GM19351 (cell line): ENCODE results near the gene KRTAP21-2.
"Not testable (repeated sequence)": the region's sequence is repeated elsewhere in the genome, so short reads cannot be mapped to it uniquely, and the experiment has no call there.

Source experiments
- ATAC-seq: cut with Tn5 transposase; IDR thresholded peaks from one replicate; pipeline ENCODE4 v1.9.1; 2021; ENCODE audit warnings: mild to moderate bottlenecking, moderate library complexity; ENCODE audit not compliant: unreplicated experiment

The KRTAP21-2 gene

GRCh38 chr21:30747159-30747558, at the start of gene KRTAP21-2:
KRTAP21-2 (minus strand) TSS chr21:30747259; CDS start chr21:30747202, 57 bp downstream.
- no peak for ATAC-seq

- ATAC-seq, result no peak
Measured at GRCh38 chr21:30793581-30794314, 46.7 kb upstream of the KRTAP21-2 start.

DNA sequence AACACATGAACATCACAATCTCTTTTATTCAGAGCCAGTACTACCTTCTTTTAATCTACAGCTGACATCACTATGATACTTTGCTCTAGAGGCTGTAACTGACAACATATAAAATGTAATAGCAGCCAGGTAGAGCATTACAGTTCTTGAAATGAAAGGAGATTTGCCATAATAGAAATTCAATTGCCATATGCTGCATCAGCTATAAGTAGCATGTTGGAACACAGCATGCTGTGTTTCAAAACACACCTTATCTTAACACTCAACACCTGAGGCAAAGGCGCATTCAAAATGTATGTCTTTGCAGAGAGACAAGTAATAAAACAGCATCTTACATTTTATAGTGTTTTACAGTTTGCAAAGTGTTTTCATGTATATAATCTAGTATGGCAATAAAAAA, 32.2 kb upstream of the KRTAP21-2 start:
- ATAC-seq, result no peak

- no peak for ATAC-seq
Measured at GRCh38 chr21:30769724-30770431, 22.8 kb upstream of the KRTAP21-2 start.

DNA sequence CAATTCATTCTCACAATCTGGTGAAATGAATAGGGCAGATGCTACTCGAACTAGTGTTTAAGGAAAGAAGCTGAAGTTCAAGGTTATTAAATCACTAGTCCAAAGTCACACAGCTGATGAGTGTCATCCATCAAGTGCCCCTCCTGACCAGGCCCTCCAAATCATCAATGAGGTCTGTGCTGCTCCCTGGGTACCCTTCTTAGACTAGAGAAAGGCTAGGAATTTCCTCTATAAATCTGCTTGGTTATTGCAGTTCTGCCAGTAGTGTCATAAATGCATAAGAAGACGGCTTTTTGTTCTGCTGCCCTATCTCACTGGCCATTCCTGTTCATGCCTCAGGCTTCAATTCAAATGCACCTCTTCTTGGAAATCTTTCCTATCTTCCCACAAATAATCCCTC, 13.7 kb upstream of the KRTAP21-2 start:
- no peak for ATAC-seq

DNA sequence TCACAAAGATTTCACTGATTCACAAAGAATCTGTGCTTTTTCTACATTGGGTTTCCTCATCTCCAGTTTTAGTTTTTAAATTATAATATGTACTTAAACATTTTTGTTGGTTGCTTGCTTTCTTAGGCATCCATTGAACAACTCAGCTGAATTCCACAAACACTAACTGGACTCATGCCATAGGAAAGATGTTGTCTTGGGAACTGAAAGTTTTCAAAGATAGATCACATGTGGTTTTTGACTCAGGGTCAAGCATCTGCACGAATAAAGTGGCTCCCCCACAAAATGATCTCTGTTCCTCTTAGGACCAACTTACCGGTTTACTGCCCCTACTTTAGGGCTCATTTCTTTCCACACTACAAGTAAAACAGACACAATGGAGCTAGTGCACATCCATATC, 11.2 kb upstream of the KRTAP21-2 start:
- ATAC-seq, result no peak

DNA sequence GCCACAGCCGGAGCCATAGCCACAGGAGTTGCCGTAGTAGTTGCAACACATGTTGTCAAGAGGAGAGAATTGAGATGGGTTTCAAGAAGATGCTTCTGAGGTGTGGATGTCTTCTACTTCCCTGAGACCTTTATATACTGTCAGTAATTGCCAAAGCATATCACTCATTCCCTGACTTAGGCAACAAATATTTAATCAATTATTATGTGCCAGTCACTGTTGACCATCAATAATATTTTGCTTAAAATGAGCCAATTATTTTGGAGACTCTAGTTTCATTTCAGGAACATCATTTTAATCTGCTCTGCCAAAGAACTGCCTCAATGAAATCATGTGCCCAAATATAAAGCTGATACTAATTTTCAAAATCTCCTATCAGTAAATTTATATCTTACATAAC, 8.3 kb upstream of the KRTAP21-2 start, which contains the start of gene KRTAP21-1:
Gene KRTAP21-1, minus strand, starts transcription at position 101 of the 400 bp plus-strand sequence. Its CDS starts 50 bp downstream, at position 51.
- ATAC-seq, result not testable (repeated sequence)

- ATAC-seq, result no peak
Measured at GRCh38 chr21:30740462-30740861, 6.6 kb downstream of the KRTAP21-2 start.

DNA sequence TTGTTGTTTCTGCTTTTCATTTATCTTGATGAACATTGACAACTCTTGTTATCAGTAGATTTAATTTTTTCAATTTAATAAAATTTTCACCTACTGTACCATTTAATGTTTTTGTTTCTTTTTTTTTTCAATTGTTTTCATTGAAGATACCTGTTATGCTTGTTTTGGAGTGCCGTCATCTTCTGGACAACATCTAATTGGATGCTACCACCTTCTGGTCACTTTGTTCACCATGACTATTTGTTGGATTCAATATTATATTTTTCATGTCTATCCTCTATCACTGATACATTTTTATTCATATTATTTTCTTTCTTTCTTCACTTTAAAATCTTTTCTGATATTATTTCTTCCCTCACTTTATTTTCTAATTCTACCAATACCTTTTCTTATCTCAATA, 14.0 kb downstream of the KRTAP21-2 start:
- ATAC-seq, result no peak

- no peak for ATAC-seq
Measured at GRCh38 chr21:30726726-30727125, 20.3 kb downstream of the KRTAP21-2 start.

GRCh38 chr21:30719401-30719800, 27.7 kb downstream of the KRTAP21-2 start:
- ATAC-seq, result no peak

- ATAC-seq, result peak; percentile 88
Measured at GRCh38 chr21:30718239-30718909, 28.7 kb downstream of the KRTAP21-2 start, which contains the start of gene KRTAP21-3. KRTAP21-3 (minus strand) TSS chr21:30718777; CDS start chr21:30718759, 18 bp downstream.

GRCh38 chr21:30717105-30717504, 30.0 kb downstream of the KRTAP21-2 start:
- ATAC-seq, result no peak

- no peak for ATAC-seq
Measured at GRCh38 chr21:30714946-30715345, 32.1 kb downstream of the KRTAP21-2 start.

DNA sequence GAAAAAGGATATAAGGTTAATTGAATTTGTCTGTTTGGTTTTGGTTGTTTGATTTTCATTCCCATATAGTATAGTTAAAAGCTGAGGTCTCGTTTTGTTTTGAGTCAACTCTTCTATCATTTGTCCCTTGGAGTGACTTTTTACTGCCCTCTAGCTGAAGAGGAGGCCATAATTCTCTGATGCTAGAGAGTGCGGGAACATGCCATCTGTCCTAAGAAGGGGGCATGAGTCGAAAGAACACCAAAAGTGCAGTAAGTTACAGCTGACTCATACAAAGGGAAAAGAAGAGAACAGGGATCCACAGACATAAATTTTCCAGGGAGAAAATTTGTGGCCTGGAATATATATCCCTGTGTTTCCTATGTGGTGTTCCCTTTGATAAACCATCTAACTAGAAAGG, 32.6 kb downstream of the KRTAP21-2 start:
- ATAC-seq, result no peak

DNA sequence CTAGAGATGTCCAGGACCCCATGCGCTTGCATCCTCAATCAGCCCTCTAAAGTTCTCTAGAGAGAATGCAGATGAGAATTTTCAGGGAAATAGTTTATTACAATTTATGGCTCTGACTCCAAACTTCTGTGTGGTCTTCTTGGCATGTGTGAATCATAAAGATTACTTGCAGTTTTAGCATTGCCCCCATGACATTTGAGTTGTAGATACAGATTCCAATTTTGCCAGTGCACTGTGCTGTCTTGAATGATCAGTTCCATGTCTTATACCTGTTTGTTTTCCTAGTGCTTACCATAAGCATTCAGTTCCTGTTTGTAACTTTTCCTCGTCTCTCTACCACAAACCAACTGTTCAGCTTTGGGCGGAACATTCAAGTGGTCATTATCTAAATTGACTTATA, 33.3 kb downstream of the KRTAP21-2 start:
- no peak for ATAC-seq

GRCh38 chr21:30710499-30710898, 36.6 kb downstream of the KRTAP21-2 start:
- ATAC-seq, result no peak

GRCh38 chr21:30707409-30707808, 39.6 kb downstream of the KRTAP21-2 start:
- ATAC-seq, result no peak
